ENCODE data around the gene ASB2. TPM values are rescaled to one million over a fixed set of nuclear protein-coding genes. Genes with fewer than 3 reads are reported as not detected.

Gene ASB2
- total and polyA plus RNA-seq, 2 of the 8 experiments (the other 6 are each of a cell fraction or from before 2014, with no cell fraction given), result 1.0 to 2.1 TPM

DNA sequence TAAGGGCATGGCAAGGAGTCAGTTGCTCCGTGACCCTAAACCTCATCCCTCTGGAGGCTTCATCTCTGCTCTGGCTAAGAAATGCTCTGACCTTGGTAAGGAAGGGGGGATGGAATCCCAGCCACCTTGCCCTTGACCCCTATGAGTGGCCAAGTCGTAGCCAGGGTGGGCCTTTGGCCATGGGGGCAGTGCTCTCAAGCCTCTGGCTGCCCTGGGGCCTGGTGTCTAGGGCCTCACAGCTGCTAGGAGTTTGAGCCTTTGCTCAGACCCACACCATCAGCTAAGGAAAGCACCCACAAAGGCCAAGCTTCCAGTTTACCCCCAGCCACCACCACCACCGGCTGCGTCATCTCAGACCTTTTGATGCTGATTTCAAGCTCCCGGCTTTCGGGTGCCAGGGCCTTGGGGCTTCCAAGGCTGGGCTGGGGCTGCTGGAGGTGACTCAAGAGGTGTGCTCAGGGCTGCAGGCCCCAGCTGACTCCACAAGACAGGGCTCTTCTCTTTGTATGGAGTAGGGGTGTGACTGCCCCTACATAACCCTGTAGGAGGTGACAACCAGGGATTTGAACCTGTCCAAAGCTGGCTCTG lies 3.7 kb downstream of the ASB2 start:
- no peak for FAIRE-seq
- 85% methylated on average over 6 of the region's 6 CpGs; no CpG with 5 or more reads in 1 of the 2 experiments for WGBS, 2 experiments (ENCODE audit: extremely low coverage in 1 of 2, insufficient coverage in 1 of 2, insufficient read length in 1 of 2, insufficient replicate concordance in 2 of 2, low coverage in 1 of 2, low lambda C conversion rate in 2 of 2, missing lambda C conversion rate in 1 of 2)
- POLR2A ChIA-PET (ENCODE audit: partially characterized antibody), result no interaction called here

More for the DNA sequence above, 3.7 kb downstream of the ASB2 start:
- H3K9ac ChIP-seq (replicated peaks in 1 of 4; ENCODE audit: extremely low read depth in 1 of 4, low read depth in 3 of 4, low read length in 3 of 4), result no peak overlapping the region
- H3K4me3 ChIP-seq (ENCODE audit: extremely low read depth in 1 of 4, insufficient read depth in 2 of 4, low read depth in 3 of 4, low read length in 4 of 4), result no peak overlapping the region
- no peaks in the 10 kb centered on the region for H3K9me3 ChIP-seq (ENCODE audit: insufficient read depth in 2 of 2, low read depth in 1 of 2, low read length in 1 of 2)
- H3K14ac ChIP-seq (ENCODE audit: insufficient read length), result no peak overlapping the region
- no peak overlapping the region for H3K4me2 ChIP-seq (ENCODE audit: insufficient read depth in 1 of 2, low read depth in 2 of 2, low read length in 2 of 2)
- no peaks in the 10 kb centered on the region for H3K23me2 ChIP-seq (ENCODE audit: low read depth, low read length)
- H2AFZ ChIP-seq (ENCODE audit: low read length), result no peak overlapping the region
- H3K27ac ChIP-seq (ENCODE audit: low read depth, low read length), result no peak overlapping the region
- 0 out of 2 replicates have a peak overlapping the region, but pooled peaks have one; percentile 8 for H2BK15ac ChIP-seq (ENCODE audit: low read length)
- H3K56ac ChIP-seq (replicated peaks; ENCODE audit: insufficient read length, low read depth, low read length), result no peak overlapping the region
- no peak overlapping the region for H2AK5ac ChIP-seq (ENCODE audit: low read depth, low read length)
- H4K5ac ChIP-seq (ENCODE audit: insufficient read length, low read depth, low read length), result no peak overlapping the region
- no peak overlapping the region for H3K4ac ChIP-seq (replicated peaks; ENCODE audit: insufficient read length, low read depth, low read length)
- H3K23ac ChIP-seq (ENCODE audit: insufficient read length), result no peak overlapping the region
- H3K79me2 ChIP-seq (ENCODE audit: control insufficient read depth in 1 of 2, insufficient read depth in 2 of 2, low read length in 2 of 2), result no peaks in the 10 kb centered on the region
- no peak overlapping the region for H2BK12ac ChIP-seq (ENCODE audit: low read depth, low read length)
- H3K36me3 ChIP-seq (ENCODE audit: control insufficient read depth in 2 of 4, insufficient read depth in 4 of 4, low read length in 3 of 4), result no peaks in the 10 kb centered on the region
- no peaks in the 10 kb centered on the region for H3K27me3 ChIP-seq (replicated peaks in 1 of 4; ENCODE audit: control insufficient read depth in 3 of 4, extremely low read depth in 1 of 4, insufficient read depth in 3 of 4, low read length in 3 of 4)
- no peak overlapping the region for H2BK5ac ChIP-seq (ENCODE audit: low read depth, low read length)
- CTCF ChIA-PET (ENCODE audit: partially characterized antibody), result interaction anchor here (1.2 to 7.8 kb wide), 6 partner anchors 11 to 164 kb away, joined by 3 to 81 read pairs (median 29); no protein-coding TSS in a partner anchor
- no peak for DNase-seq (ENCODE audit: low read depth in 1 of 2, low spot score in 2 of 2)
- H4K20me1 ChIP-seq (replicated peaks in 1 of 2; ENCODE audit: control insufficient read depth in 1 of 2, insufficient read depth in 2 of 2, low read length in 2 of 2), result no peaks in the 10 kb centered on the region
- H3K4me1 ChIP-seq (replicated peaks in 1 of 4; ENCODE audit: control insufficient read depth in 3 of 4, insufficient read depth in 4 of 4, low read length in 3 of 4), result peaks cover 0 to 3% (median 0%) of the 10 kb centered on the region in 4 experiments; a peak in 1 of 7 replicates
- TF ChIP-seq TAF7 (optimal IDR thresholded peaks at IDR 0.05; ENCODE audit: borderline replicate concordance, low read depth, low read length) (no peak), POU5F1 (IDR thresholded peaks at IDR 0.05; ENCODE audit: low read depth, low read length) (no peak), SP1 (IDR thresholded peaks at IDR 0.05; ENCODE audit: low read depth, low read length) (no peak), FOSL1 (IDR thresholded peaks at IDR 0.05; ENCODE audit: insufficient read depth, low read depth, low read length) (no peak), HDAC2 (IDR thresholded peaks at IDR 0.05; ENCODE audit: borderline replicate concordance in 1 of 2, low read depth in 2 of 2, low read length in 2 of 2) (no peak), JUND (IDR thresholded peaks at IDR 0.05; ENCODE audit: low read length) (no peak), SIRT6 (IDR thresholded peaks at IDR 0.05; ENCODE audit: low read length) (no peak)
- no peak overlapping the region for H4K91ac ChIP-seq (replicated peaks; ENCODE audit: insufficient read length, low read length)
- H4K8ac ChIP-seq (ENCODE audit: extremely low read depth, insufficient read depth, low read length), result 0 out of 2 replicates have a peak overlapping the region, but pooled peaks have one; percentile 11
- no peaks in the 10 kb centered on the region for H3K79me1 ChIP-seq (ENCODE audit: low read depth, low read length)
- no peak overlapping the region for H3K18ac ChIP-seq (ENCODE audit: extremely low read depth, low read length)
- H2BK120ac ChIP-seq (replicated peaks; ENCODE audit: low read depth, low read length), result no peak overlapping the region
- no peak overlapping the region for H2BK20ac ChIP-seq (ENCODE audit: low read length)
